SU-DHL-6 (cell line): ENCODE data around the gene SLC8A1.

ENCODE experiments used
- H2AFZ ChIP-seq: fragments of 200-600 bp; sonication (generic); 2 replicates; pipeline ENCODE4 v1.6.1; 2014; ENCODE audit warnings: low read depth, mild to moderate bottlenecking, moderate library complexity, mixed read lengths, antibody characterized with exemption, low read length; ENCODE audit not compliant: severe bottlenecking
- H3F3A ChIP-seq: fragments of 200-600 bp; shearing (Covaris generic); 2 replicates; pipeline ENCODE4 v1.6.0; 2016; ENCODE audit warnings: antibody characterized with exemption, mild to moderate bottlenecking; ENCODE audit not compliant: insufficient read depth
- H3K27ac ChIP-seq: fragments of 200-600 bp; sonication (generic); 2 replicates; pipeline ENCODE4 v1.5.1; 2016; ENCODE audit warnings: low read depth, mild to moderate bottlenecking, low read length, moderate library complexity, mixed read lengths
- H3K27me3 ChIP-seq: fragments of 200-600 bp; sonication (generic), shearing (Covaris generic); 2 replicates; pipeline ENCODE4 v1.6.0; 2014; ENCODE audit warnings: mild to moderate bottlenecking, low read length
- H3K36me3 ChIP-seq: fragments of 200-600 bp; sonication (generic); 2 replicates; pipeline ENCODE4 v1.6.1; 2014; ENCODE audit warnings: mild to moderate bottlenecking, low read length, mixed read lengths
- H3K4me2 ChIP-seq: fragments of 300-600, 200-600 bp; shearing (Covaris generic), sonication (generic); 2 replicates; pipeline ENCODE4 v1.6.0; 2014; ENCODE audit warnings: low read length, low read depth, mild to moderate bottlenecking; ENCODE audit not compliant: poor library complexity, severe bottlenecking
- H3K4me3 ChIP-seq: fragments of 200-600 bp; sonication (generic); 2 replicates; pipeline ENCODE4 v1.5.1; 2014; ENCODE audit warnings: antibody characterized with exemption, low read length, mild to moderate bottlenecking, mixed read lengths; ENCODE audit not compliant: insufficient read depth, poor library complexity, severe bottlenecking
- H3K79me2 ChIP-seq: fragments of 200-600 bp; sonication (generic); 2 replicates; pipeline ENCODE4 v1.6.1; 2014; ENCODE audit warnings: mild to moderate bottlenecking, low read length, moderate library complexity; ENCODE audit not compliant: insufficient read depth
- H3K9ac ChIP-seq: fragments of 200-600 bp; sonication (generic); 2 replicates; pipeline ENCODE4 v1.7.0; 2014; ENCODE audit warnings: mild to moderate bottlenecking, low read length
- H3K9me2 ChIP-seq: fragments of 200-600 bp; sonication (generic); replicated peaks from 2 replicates; pipeline ENCODE4 v1.6.1; 2014; ENCODE audit warnings: low read length; ENCODE audit not compliant: insufficient read depth
- H3K9me3 ChIP-seq: fragments of 200-600 bp; sonication (generic); 2 replicates; pipeline ENCODE4 v1.6.1; 2014; ENCODE audit warnings: low read length, mixed read lengths; ENCODE audit not compliant: insufficient read depth
- H4K20me1 ChIP-seq: fragments of 200-600 bp; sonication (generic); 2 replicates; pipeline ENCODE4 v1.6.1; 2014; ENCODE audit warnings: low read depth, mild to moderate bottlenecking, antibody characterized with exemption, low read length, moderate library complexity, mixed read lengths
- CTCF ChIP-seq: fragments of 200-600 bp; sonication (generic); IDR thresholded peaks from one replicate; pipeline ENCODE4 v1.5.1; 2017; ENCODE audit warnings: antibody characterized with exemption, mild to moderate bottlenecking, low read length, moderate library complexity; ENCODE audit not compliant: insufficient read depth, poor library complexity, severe bottlenecking
- EZH2phosphoT487 ChIP-seq: fragments of 200-600 bp; sonication (generic), shearing (Covaris generic); conservative IDR thresholded peaks from 2 replicates; pipeline ENCODE4 v1.6.1; 2018; ENCODE audit warnings: mild to moderate bottlenecking, antibody characterized with exemption, low read length, moderate library complexity, mixed read lengths

Gene SLC8A1

DNA sequence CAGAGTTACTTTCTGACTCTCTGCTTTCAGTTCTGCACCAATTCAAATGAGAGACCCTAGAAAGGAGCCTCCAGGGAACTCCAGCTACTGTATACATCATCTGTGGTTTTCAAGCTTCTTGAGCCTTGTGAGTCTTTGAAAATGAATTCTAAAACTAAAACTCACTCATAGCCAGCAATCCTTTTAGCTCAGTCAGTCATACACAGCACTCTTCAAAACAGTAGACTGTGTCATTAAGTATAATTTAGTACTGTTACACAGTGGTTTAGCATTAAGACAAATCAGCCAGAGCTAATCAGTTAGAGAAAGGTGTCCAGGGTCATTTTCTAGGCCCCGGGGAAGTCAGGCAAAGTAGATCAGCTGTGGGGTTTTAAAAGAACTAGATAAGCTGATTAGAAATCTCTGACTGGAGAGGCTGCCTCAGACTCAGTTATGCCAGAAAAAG, 350.7 kb downstream of the SLC8A1 start:
- Histone ChIP-seq H3K4me3 (no peak overlapping the region), H3K9me2 (no peaks in the 10 kb centered on the region), H3K27ac (no peak overlapping the region), H3K79me2 (no peaks in the 10 kb centered on the region), H3K9me3 (no peaks in the 10 kb centered on the region), H2AFZ (no peak overlapping the region), H3K27me3 (peaks cover 3% of the 10 kb centered on the region; the same call in 1 of the 2 replicates), H3K9ac (no peak overlapping the region), H3K4me2 (no peak overlapping the region), H4K20me1 (no peaks in the 10 kb centered on the region), H3K36me3 (no peaks in the 10 kb centered on the region), H3F3A (no peaks in the 10 kb centered on the region)
- TF ChIP-seq EZH2phosphoT487 = no peak
- TF ChIP-seq CTCF = no peak

DNA sequence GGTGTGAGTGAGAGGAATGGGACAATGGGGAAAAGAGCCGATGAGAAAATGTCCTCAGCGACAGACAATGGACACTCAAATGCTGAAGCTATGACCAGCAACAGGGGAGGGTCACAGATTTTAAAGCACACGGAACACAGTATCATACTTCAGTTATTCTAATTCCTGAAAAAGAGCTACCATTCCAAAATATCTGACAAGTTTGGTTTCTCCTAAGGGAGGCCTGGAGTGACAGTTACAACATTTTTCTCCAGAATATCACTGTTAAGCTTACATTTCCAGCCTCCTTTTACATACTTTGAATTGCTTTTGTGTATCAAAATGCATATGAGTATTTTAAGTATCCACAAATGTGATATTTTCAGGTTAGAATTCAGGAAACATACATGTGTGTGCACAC, 351.2 kb downstream of the SLC8A1 start:
- H3K9ac ChIP-seq = no peak overlapping the region
- no peaks in the 10 kb centered on the region for H3K9me2 ChIP-seq
- peaks cover 3% of the 10 kb centered on the region; the same call in 1 of the 2 replicates for H3K27me3 ChIP-seq
- H3F3A ChIP-seq = no peaks in the 10 kb centered on the region
- no peak for TF ChIP-seq CTCF
- TF ChIP-seq EZH2phosphoT487 = no peak
- no peak overlapping the region for H3K4me3 ChIP-seq
- H2AFZ ChIP-seq = no peak overlapping the region
- no peaks in the 10 kb centered on the region for H3K79me2 ChIP-seq
- H3K36me3 ChIP-seq = no peaks in the 10 kb centered on the region
- no peaks in the 10 kb centered on the region for H4K20me1 ChIP-seq
- no peaks in the 10 kb centered on the region for H3K9me3 ChIP-seq
- no peak overlapping the region for H3K4me2 ChIP-seq
- H3K27ac ChIP-seq = no peak overlapping the region

- no peaks in the 10 kb centered on the region for H3K36me3 ChIP-seq
- no peaks in the 10 kb centered on the region for H3F3A ChIP-seq
- no peak overlapping the region for H3K4me3 ChIP-seq
- no peaks in the 10 kb centered on the region for H4K20me1 ChIP-seq
- no peak for TF ChIP-seq EZH2phosphoT487
- TF ChIP-seq CTCF = no peak
- H3K27ac ChIP-seq = no peak overlapping the region
- no peak overlapping the region for H3K4me2 ChIP-seq
- H3K79me2 ChIP-seq = no peaks in the 10 kb centered on the region
- H2AFZ ChIP-seq = no peak overlapping the region
- H3K27me3 ChIP-seq = peaks cover 3% of the 10 kb centered on the region; the same call in 1 of the 2 replicates
- H3K9ac ChIP-seq = no peak overlapping the region
- no peaks in the 10 kb centered on the region for H3K9me3 ChIP-seq
- H3K9me2 ChIP-seq = no peaks in the 10 kb centered on the region
Observed at GRCh38 chr2:40098786-40099470, 353.0 kb downstream of the SLC8A1 start.
